Measurements from ENCODE around the gene MC5R. TPM values are rescaled to one million over a fixed set of nuclear protein-coding genes. Genes with fewer than 3 reads are reported as not detected.

Gene MC5R
- total RNA-seq (2014; rRNA removed; shearing (Covaris generic)), result 6.7 and 7.5 TPM in 2 replicates

- DNase-seq (ENCODE audit: low spot score), result peak; percentile 14
Measured at GRCh38 chr18:13823707-13824395, at the start of gene MC5R. MC5R (plus strand) TSS chr18:13824149; CDS start chr18:13825766, 1,617 bp downstream.

- no peak for DNase-seq (ENCODE audit: low spot score)
Measured at GRCh38 chr18:13775058-13775457, 48.9 kb upstream of the MC5R start.

GRCh38 chr18:13791181-13791580 lies 32.8 kb upstream of the MC5R start:
- no peak for DNase-seq (ENCODE audit: low spot score)

- DNase-seq (ENCODE audit: low spot score), result no peak
Measured at GRCh38 chr18:13793819-13794218, 30.1 kb upstream of the MC5R start.

GRCh38 chr18:13796515-13796914 lies 27.4 kb upstream of the MC5R start:
- no peak for DNase-seq (ENCODE audit: low spot score)

- peak; percentile 87 for DNase-seq (ENCODE audit: low spot score)
Measured at GRCh38 chr18:13797157-13797611, 26.8 kb upstream of the MC5R start.

GRCh38 chr18:13799396-13799795 lies 24.6 kb upstream of the MC5R start:
- DNase-seq (ENCODE audit: low spot score), result no peak

- DNase-seq (ENCODE audit: low spot score), result peak; percentile 32
Measured at GRCh38 chr18:13800505-13801259, 23.3 kb upstream of the MC5R start.

- DNase-seq (ENCODE audit: low spot score), result no peak
Measured at GRCh38 chr18:13801260-13801601, 22.7 kb upstream of the MC5R start.

GRCh38 chr18:13804305-13804704 lies 19.6 kb upstream of the MC5R start:
- DNase-seq (ENCODE audit: low spot score), result no peak

- no peak for DNase-seq (ENCODE audit: low spot score)
Measured at GRCh38 chr18:13808294-13809042, 15.5 kb upstream of the MC5R start.

- DNase-seq (ENCODE audit: low spot score), result no peak
Measured at GRCh38 chr18:13809043-13809430, 14.9 kb upstream of the MC5R start.

- no peak for DNase-seq (ENCODE audit: low spot score)
Measured at GRCh38 chr18:13809531-13810255, 14.3 kb upstream of the MC5R start.

GRCh38 chr18:13810950-13811485 lies 12.9 kb upstream of the MC5R start:
- no peak for DNase-seq (ENCODE audit: low spot score)

- DNase-seq (ENCODE audit: low spot score), result no peak
Measured at GRCh38 chr18:13811993-13812392, 12.0 kb upstream of the MC5R start.

GRCh38 chr18:13813271-13813849 lies 10.6 kb upstream of the MC5R start:
- peak; percentile 63 for DNase-seq (ENCODE audit: low spot score)

- no peak for DNase-seq (ENCODE audit: low spot score)
Measured at GRCh38 chr18:13826209-13826608, 2.3 kb downstream of the MC5R start.

GRCh38 chr18:13831864-13832508 lies 8.0 kb downstream of the MC5R start:
- peak; percentile 38 for DNase-seq (ENCODE audit: low spot score)

- DNase-seq (ENCODE audit: low spot score), result no peak
Measured at GRCh38 chr18:13834496-13835015, 10.6 kb downstream of the MC5R start.

- no peak for DNase-seq (ENCODE audit: low spot score)
Measured at GRCh38 chr18:13835202-13835601, 11.3 kb downstream of the MC5R start.

Data from A172 (cell line).